ENCODE results near the gene HEXD. TPM values are rescaled to one million over a fixed set of nuclear protein-coding genes. Genes with fewer than 3 reads are reported as not detected.
"Not testable (repeated sequence)": the region's sequence is repeated elsewhere in the genome, so short reads cannot be mapped to it uniquely, and the experiment has no call there.

HEXD gene
- total RNA-seq, 1 donor from 2014 or later = 14.8 TPM

DNA sequence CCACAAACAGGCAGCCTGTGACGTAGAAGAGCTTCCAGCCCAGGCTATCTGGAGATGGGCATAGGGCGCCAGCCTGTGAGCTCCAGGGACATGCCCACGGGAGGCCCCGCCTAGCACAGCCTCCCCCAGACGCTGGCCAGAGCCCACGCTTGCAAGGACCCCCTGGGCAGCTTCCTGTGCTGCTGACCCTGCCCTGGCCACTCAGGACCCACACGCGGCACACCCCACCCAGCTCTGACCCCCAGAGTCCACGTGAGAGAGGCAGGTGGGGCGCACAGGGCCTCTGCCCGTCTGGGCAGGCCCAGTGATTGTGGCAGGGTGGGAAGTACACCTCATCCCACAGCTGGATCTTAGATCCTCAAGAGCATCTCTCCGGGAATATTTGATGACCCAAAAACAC, 28.5 kb downstream of the HEXD start:
- ATAC-seq (ENCODE audit: poor library complexity) = no peak
- intact Hi-C loops (cut with DNase I) = no loop called here
- no peak for DNase-seq

DNA sequence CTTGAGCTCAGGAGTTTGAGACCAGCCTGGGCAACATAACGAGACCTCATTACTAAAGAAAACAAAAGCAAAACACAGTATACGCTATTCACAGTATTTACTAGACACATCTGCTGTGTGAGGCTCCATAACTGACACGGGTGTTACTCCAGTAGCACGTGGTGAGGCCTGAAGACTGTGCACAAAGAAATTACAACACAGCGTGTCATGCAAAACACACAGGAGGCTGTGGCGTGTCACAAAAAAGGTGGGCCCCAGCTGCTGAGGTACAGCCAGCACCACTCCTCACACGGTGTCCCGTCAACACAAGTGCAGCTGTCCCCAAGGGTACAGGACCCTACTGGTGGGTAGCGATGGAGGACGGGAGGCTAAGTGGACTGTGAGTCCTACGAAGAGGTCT, 29.7 kb downstream of the HEXD start:
- DNase-seq (no peak), ATAC-seq (ENCODE audit: poor library complexity) (no peak)
- intact Hi-C loops (cut with DNase I) = no loop called here

DNA sequence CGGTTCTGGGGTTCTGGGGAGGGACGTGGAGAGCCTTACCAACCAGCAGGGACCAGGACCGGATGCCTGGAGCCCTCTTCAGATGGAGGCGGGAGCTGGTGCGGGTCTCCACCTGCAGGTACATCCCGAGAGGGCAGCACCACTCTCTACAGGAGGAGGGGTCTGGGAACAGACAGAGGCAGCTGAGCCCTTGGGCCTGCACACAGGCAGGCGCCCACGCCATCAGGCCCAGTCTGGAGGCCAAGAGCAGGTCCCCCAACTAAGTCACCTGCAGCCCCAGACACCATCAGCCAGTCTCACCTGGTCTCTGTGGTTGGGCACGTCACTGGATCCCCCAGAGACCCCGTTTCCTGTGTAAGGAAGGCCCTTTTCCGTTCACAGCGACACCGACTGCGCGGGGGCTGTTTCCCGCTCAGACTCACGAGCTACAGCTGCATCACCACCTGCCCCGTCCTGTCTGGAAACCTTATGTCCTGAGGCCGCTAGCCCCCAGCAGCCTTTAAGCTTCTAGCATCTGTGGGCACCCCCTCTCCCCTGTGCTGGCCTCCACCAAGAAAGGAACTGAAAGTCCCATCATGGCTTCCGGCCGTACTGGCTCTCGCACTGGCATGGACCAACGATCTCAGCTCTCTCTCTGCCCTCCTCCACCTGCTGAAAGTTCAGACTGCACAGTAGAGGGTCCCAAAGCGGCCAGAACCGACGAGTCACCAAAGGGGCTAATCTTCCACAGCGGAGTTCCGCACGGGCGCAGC, 31.2 kb downstream of the HEXD start:
- intact Hi-C loops (cut with DNase I) = no loop called here
- ATAC-seq (ENCODE audit: poor library complexity) (peak; percentile 3), DNase-seq (peak; percentile 57)

DNA sequence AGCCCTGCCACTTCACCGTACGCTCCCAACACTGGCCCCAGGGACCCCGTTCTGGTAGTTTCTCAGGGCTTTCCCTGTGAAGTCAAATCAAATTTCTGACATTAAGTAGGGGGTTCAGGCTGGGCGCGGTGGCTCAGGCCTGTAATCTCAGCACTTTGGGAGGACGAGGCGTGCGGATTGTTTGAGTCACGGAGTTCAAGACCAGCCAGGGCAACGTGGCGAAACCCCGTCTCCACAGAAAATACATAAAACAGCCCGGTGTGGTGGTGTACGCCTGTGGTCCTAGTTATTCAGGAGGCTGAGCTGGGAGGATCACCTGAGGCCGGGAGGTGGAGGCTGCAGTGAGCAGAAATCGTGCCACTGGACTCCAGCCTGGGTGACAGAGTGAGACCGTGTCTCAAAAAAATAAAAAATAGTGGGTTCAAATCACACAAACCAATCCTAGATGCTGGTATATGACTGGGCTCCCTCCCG, 31.8 kb downstream of the HEXD start:
- intact Hi-C loops (cut with DNase I) = no loop called here

DNA sequence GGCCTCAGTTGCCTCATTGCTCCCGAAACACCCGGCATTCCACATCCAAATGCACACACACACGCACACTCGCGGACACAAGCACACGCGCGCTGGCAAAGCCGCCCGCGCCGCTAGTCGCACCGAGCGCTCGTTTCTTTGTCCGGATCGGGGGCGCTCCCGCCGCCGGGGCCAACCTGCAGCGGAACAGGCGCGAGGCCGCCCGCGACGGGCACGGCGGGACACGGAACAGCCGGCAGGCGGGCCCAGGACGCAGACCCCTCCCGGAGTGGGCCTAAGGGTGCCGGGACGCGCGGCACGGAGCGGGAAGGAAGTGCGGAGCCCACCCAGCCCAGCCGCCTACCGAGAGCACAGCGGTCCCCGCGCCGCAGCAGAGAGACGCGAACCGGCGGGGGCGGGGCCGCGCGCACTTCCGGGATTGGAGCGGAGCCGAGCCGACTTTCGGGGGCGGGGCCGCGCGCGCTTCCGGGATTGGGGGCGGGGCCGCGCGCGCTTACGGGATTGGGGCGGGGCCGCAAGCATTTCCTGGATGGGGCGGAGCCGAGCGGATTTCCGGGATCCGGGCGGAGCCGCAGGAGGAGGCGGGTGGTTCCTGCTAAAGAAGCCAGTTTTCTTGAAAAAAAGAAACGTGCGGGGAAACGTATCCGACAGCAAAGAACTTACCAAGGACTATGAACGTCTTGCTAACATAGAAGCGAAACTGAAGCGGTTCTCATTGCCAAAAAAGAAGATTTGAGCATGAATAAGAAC, 32.4 kb downstream of the HEXD start, which contains the start of gene CYBC1:
Gene CYBC1, minus strand, starts transcription at position 396 of the 750 bp plus-strand sequence. CDS start 1,498 bp downstream, outside the sequence.
- intact Hi-C loops (cut with DNase I) = no loop called here
- ATAC-seq (ENCODE audit: poor library complexity) = peak; percentile 98
- DNase-seq = peak; percentile 95

More for the DNA sequence above, 31.8 kb downstream of the HEXD start:
- ATAC-seq (ENCODE audit: poor library complexity) (no peak), DNase-seq (peak; percentile 43)

DNA sequence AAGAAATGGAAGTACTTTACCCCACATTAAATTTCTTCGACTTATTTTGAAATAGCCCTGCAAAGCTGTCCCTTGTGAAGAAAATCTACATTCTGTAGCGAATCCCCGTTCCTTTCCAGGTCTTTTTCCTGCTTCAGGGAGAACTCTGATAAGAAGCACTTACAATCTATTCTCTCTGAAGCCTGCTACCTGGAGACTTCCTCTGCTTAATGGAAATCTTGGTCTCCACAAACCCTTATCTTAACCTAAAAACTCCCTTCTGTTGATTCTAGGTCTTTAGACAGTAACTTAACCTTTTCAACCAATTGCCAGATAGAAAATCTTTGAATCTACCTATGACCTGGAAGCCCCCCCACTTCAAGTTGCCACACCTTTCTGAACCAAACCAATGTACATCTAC, 34.0 kb downstream of the HEXD start:
- ATAC-seq (ENCODE audit: poor library complexity) (no peak), DNase-seq (no peak)
- intact Hi-C loops (cut with DNase I) = no loop called here

DNA sequence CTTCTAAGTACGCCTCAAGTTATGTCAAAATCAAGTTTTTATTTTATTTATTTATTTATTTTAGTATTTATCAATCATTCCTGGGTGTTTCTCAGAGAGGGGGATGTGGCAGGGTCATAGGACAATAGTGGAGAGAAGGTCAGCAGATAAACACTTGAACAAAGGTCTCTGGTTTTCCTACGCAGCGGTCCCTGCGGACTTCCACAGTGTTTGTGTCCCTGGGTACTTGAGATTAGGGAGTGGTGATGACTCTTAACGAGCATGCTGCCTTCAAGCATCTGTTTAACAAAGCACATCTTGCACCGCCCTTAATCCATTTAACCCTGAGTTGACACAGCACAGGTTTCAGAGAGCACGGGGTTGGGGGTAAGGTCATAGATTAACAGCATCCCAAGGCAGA, 35.0 kb downstream of the HEXD start:
- DNase-seq; ATAC-seq (ENCODE audit: poor library complexity); intact Hi-C loops (cut with DNase I): not testable (repeated sequence)

DNA sequence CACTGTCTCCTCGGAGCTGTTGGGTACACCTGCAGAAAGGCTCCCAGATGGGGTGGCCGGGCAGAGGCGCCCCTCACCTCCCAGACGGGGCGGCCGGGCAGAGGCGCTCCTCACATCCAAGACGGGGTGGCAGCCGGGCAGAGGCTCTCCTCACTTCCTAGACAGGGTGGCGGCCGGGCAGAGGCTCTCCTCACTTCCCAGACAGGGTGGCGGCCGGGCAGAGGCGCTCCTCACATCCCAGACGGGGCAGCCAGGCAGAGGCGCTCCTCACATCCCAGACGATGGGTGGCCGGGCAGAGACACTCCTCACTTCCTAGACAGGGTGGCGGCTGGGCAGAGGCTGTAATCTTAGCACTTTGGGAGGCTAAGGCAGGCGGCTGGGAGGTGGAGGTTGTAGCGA, 35.6 kb downstream of the HEXD start:
- DNase-seq; intact Hi-C loops (cut with DNase I): not testable (repeated sequence)

DNA sequence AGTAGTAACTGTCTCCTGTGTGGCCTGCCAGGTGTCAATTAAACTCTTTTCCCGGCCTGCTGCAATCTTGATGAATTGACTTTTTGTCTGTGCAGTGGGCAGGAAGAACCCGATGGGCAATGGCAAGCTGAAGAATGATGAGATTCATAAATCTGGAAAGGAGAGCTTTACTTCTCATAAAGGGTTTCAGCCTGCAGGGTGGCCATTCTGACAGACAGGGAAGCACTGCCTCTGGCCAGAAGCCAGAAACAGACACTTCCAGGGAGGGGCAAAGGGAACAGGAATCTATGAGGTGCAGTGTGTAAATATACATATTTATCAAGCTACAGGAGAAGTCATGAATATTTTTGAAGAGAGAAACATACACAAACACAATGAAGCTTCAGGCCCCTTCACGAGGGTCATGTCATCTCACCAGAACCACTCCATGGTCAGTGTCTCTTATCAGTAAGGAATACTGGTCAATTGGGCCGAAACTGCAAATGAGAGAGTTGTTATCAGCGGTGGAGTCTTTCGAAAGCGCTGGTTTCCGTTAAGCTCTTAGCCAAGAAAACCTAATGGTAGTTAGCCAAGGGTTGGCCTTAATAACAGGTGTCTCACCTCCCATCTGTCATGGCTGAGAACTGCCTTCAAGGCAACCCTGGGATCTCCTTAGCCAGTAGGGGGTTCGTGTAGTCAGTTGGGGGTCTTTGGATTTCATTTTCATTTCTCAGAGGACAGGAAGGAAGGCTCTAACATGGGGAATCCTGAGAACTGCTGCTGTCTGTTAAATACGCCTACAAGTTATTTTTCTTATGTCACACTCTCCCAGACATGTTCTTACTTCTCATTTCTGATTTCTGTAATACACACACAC, 39.2 kb downstream of the HEXD start:
- no peak for ATAC-seq (ENCODE audit: poor library complexity)
- intact Hi-C loops (cut with DNase I) = no loop called here
- peak; percentile 64 for DNase-seq

More for the DNA sequence above, 35.6 kb downstream of the HEXD start:
- not testable (repeated sequence) for ATAC-seq (ENCODE audit: poor library complexity)

DNA sequence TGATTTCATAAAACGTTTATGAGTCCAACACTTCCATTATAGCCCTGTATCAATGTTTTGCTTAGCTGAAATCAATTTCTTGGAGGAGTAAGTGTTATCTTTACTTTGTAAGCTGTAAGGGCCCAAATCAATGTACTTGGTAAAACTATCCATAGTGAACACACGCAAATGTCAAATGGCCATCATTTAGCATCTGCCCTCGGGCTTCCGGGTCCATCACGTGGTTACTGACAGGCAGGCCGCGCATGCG, 39.7 kb downstream of the HEXD start:
- ATAC-seq (ENCODE audit: poor library complexity) = no peak
- intact Hi-C loops (cut with DNase I) = no loop called here
- no peak for DNase-seq

DNA sequence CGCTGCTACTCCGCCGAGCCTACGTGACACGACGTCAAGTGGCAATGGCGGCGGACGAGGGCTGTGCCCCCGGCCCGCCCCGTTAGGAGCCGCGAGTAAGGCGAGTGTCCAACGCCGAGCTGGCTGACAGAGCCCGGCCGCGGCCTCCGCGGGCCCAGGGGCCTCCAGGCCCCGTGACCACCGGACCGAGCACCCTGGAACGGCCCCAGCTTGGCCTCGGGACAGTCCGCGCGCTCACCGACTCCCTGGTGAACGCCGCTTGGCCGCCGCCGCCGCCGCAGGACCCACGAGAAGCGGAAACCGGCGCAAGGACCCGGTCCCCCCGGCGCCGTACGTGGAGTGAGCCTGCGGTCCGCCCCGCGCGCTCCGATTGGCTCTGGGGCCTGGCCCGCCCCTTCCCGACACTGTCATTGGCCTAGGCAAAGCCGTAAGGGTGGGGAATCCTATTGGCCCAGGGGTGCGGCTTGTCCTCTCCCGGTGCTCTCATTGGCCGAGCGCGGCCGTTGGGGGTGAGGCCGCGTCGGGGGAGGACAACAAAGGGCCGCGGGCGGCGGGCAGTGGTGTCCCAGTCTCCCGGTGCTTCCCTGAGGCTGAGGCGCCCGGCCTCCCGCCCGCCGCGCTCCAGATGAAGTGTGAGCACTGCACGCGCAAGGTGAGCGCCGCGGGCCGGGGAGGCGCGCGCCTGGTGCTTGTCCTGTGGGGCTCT, 40.2 kb downstream of the HEXD start, which contains the start of gene NARF:
Gene NARF, plus strand, starts transcription at position 563 of the 706 bp plus-strand sequence. Its CDS starts 63 bp downstream, at position 626.
- intact Hi-C loops (cut with DNase I) = no loop called here
- ATAC-seq (ENCODE audit: poor library complexity) = peak; percentile 98
- peak; percentile 99 for DNase-seq

DNA sequence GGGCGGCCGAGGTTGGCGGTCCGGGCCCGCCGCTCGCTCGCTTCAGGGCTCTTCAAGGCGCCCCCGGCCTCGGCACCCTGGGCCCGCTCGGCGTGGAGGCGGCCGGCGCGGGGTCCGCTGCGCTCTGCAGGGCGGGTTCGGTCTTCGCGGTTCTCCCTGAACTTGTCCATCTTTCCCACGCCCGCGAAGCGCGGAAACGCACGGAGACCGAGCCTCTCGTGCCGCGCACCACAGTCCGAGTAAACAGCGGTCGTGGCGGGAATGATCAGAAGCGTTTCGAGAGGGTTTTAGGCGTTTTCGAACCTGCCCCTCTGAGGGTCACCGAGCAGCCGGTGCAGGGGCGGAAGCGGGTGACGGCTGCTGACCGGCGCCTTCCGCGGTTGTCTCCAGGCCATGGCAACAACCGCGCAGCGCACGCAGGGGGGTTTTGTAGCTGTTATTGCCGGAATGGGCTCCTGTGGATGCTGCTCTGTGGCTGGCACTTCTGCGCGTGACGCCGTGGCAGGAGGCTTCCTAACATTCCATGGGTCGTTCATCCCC, 40.8 kb downstream of the HEXD start:
- ATAC-seq (ENCODE audit: poor library complexity) (no peak), DNase-seq (peak; percentile 57)
- intact Hi-C loops (cut with DNase I) = no loop called here

DNA sequence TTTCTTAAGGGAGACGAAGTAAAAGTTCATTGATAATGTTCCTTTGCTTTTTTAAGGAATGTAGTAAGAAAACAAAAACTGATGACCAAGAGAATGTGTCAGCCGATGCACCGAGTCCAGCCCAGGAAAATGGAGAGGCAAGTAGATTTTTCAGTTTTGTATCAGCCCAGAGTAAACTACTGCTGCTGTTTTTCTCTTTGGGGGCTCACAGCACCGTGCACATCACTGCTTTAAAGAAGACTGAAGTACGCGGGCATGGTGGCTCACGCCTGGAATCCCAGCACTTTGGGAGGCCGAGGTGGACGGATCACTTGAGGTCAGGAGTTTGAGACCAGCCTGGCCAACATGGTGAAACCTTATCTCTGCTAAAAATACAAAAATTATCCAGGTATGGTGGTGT, 41.8 kb downstream of the HEXD start:
- ATAC-seq (ENCODE audit: poor library complexity); DNase-seq; intact Hi-C loops (cut with DNase I): not testable (repeated sequence)

DNA sequence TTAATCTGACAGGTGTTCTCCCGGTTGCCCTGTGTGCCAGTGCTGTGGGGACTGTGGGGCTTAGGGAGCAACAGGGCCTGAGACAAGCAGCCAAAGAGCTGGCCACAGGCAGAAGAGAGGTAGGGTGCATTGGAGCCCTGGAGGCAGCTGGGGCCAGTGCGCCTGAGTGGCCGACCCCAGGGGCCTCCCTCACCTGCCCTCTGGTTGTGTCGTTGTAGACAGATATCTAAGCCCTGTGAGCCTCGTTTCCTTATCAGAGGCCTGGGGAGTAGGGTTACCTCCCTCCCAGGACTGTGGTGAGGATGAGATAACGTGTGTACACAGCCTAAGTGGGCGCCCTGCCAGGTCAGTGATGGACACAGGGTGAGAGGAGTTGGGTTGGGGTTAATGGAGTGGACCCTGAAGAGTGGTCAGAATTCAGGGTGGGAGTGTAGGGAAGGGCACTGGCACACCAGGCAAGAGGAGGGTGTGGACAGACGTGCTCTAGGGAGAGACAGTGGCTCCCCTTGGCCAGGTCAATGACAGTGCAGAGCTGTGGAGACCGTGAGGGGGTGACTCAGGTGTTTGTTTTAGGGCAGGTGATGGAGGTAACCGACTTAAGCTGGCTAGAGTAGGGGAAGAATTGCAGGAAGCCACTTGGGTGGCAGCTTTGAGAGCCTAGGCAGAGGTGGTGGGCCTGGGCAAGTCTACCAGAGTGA, 43.8 kb downstream of the HEXD start:
- no peak for DNase-seq
- ATAC-seq (ENCODE audit: poor library complexity) = no peak
- intact Hi-C loops (cut with DNase I) = no loop called here

DNA sequence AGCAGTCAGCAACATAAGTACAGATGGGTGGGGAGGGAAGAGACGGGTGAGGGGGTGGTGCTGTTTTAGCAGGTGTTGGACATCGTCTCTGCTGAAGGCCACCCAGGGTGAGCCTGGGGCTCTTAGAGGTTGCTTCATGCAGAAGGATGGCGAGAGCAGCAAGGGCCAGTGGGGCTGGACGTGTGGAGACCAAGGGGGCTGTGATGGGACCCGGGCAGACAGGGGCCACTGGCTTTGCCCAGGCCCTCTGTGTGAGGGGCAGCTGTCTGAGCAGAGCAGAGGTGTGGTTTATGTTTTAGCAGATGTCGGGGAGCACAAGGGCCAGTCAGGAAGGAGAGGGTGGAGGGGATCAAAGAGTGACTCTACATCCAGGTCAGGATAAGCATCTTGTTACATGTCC, 45.2 kb downstream of the HEXD start:
- intact Hi-C loops (cut with DNase I) = no loop called here
- no peak for ATAC-seq (ENCODE audit: poor library complexity)
- DNase-seq = no peak

DNA sequence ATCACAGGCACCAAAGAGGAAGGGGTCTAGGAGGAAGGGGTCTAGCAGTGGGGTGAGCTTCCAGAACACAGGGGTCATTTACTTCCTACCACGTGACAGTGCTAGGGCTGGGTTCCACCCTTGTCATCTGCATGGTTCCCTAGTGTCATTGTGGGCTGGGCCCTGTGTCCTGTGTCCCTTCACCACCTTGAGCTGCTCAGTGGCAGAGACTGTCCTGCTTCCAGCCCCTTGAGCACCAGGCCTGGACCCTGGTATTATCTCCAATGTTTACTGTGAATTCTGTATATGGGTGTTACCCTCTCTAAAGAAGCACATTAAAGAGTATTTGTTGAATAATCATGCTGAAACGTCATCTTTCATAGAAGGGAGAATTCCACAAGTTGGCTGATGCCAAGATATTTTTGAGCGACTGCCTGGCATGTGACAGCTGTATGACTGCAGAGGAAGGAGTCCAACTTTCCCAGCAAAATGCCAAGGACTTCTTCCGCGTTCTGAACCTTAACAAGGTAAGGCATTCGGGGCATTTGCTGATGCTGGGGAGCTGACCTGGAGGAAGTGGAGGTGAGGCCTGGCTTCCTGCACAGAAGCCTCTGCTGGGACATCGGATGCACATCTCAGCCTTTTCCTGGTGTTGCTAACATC, 45.9 kb downstream of the HEXD start:
- intact Hi-C loops (cut with DNase I) = no loop called here

DNA sequence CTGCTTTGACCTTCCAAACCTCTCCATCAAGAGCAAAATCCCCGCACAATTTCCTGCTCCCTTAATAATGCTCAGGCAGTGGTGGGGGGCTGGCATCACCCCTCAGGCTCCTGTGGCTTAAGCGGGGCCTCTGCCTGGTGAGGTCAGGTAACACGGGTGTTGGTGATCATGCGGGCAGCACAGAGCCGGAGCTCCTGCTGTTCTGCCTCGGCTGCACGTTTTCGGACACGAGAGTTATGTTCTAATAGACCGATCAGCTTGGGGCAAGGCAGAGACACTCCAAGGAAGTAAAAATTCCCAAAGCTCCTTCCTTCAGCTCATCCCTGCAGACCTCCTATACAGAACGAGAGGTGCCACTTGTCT, 46.4 kb downstream of the HEXD start:
- ATAC-seq (ENCODE audit: poor library complexity) (no peak), DNase-seq (no peak)
- intact Hi-C loops (cut with DNase I) = no loop called here

More for the DNA sequence above, 45.9 kb downstream of the HEXD start:
- ATAC-seq (ENCODE audit: poor library complexity) (peak; percentile 56), DNase-seq (no peak)

All from Right ventricle myocardium superior (tissue), 1 donor.